Upper lobe of left lung (tissue), 4 donors: Measurements from ENCODE around the gene RIPPLY3.

Source experiments
- EP300 ChIP-seq, 4 donors: sonication (generic); formaldehyde crosslinking; IDR thresholded peaks; one replicate each; pipeline ENCODE4 v1.5.1; 2017; ENCODE audit warnings: antibody characterized with exemption in 4 of 4, control low read depth in 2 of 4
- POLR2AphosphoS5 ChIP-seq, 2 donors: sonication (generic); formaldehyde crosslinking; IDR thresholded peaks; one replicate each; pipeline ENCODE4 v1.5.1; 2017; ENCODE audit warnings: antibody characterized with exemption in 2 of 2
- TF ChIP-seq, protein P1 (sequence below), 6 experiments: fragments of 450-650 bp in 4 of 6; fragments of 200-600 bp in 2 of 6; sonication (generic) in 2 of 6; IDR thresholded peaks; one replicate each; pipeline ENCODE4 v1.5.1; 2016 to 2019; ENCODE audit warnings: antibody characterized with exemption in 6 of 6

GRCh38 chr21:36974851-36975192 lies 31.7 kb upstream of the RIPPLY3 start:
- TF ChIP-seq, protein P1, sequence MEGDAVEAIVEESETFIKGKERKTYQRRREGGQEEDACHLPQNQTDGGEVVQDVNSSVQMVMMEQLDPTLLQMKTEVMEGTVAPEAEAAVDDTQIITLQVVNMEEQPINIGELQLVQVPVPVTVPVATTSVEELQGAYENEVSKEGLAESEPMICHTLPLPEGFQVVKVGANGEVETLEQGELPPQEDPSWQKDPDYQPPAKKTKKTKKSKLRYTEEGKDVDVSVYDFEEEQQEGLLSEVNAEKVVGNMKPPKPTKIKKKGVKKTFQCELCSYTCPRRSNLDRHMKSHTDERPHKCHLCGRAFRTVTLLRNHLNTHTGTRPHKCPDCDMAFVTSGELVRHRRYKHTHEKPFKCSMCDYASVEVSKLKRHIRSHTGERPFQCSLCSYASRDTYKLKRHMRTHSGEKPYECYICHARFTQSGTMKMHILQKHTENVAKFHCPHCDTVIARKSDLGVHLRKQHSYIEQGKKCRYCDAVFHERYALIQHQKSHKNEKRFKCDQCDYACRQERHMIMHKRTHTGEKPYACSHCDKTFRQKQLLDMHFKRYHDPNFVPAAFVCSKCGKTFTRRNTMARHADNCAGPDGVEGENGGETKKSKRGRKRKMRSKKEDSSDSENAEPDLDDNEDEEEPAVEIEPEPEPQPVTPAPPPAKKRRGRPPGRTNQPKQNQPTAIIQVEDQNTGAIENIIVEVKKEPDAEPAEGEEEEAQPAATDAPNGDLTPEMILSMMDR (IDR thresholded peaks at IDR 0.05) = no peak
- TF ChIP-seq POLR2AphosphoS5 (IDR thresholded peaks at IDR 0.05) (no peak), EP300 (IDR thresholded peaks at IDR 0.05) (no peak)
